Measurements from ENCODE around the gene GULP1. TPM values are rescaled to one million over a fixed set of nuclear protein-coding genes. Genes with fewer than 3 reads are reported as not detected.

Gene GULP1
- total RNA-seq, 1 experiment from 2014 or later, result 140 TPM

GRCh38 chr2:188303363-188304031 lies 11.8 kb downstream of the GULP1 start:
- Histone ChIP-seq H3T11ph (ENCODE audit: low read length) (no peak overlapping the region), H2BK120ac (ENCODE audit: low read depth, low read length, poor library complexity, severe bottlenecking) (no peak overlapping the region), H2BK12ac (ENCODE audit: insufficient read length, low read depth, low read length) (no peak overlapping the region), H3K56ac (ENCODE audit: insufficient read length, low read depth, low read length) (no peak overlapping the region), H2BK20ac (ENCODE audit: low read depth, low read length, poor library complexity, severe bottlenecking) (no peak overlapping the region), H4K20me1 (ENCODE audit: control insufficient read depth, insufficient read depth, insufficient read length) (no peaks in the 10 kb centered on the region), H2BK15ac (ENCODE audit: low read depth, low read length) (no peak overlapping the region), H4K91ac (ENCODE audit: insufficient read length, low read depth, low read length) (no peak overlapping the region), H3K9me3 (ENCODE audit: control insufficient read depth, low read depth, low read length) (no peaks in the 10 kb centered on the region), H4K5ac (ENCODE audit: insufficient read length, low read depth, low read length) (no peak overlapping the region), H3K9ac (ENCODE audit: extremely low read depth, insufficient read length, low read length) (no peak overlapping the region), H3K79me2 (ENCODE audit: insufficient read depth, low read length) (peaks cover 42% of the 10 kb centered on the region; the same call in 1 of the 2 replicates), H3K23me2 (ENCODE audit: insufficient read length, low read depth, low read length, poor library complexity, severe bottlenecking) (peaks cover 2% of the 10 kb centered on the region), H3K4me1 (ENCODE audit: insufficient read depth, low read length) (peaks cover 32% of the 10 kb centered on the region), H3K4me2 (ENCODE audit: insufficient read depth, insufficient read length, low read length) (peak overlapping the region; percentile 29), H3K27ac (ENCODE audit: insufficient read length, low read depth, low read length) (peak overlapping the region; percentile 96), H3K18ac (ENCODE audit: insufficient read length, low read depth, low read length) (peak overlapping the region; percentile 1), H3K23ac (ENCODE audit: insufficient read length, low read depth, low read length) (no peak overlapping the region), H3K79me1 (ENCODE audit: insufficient read depth, low read depth, low read length, poor library complexity, severe bottlenecking) (no peaks in the 10 kb centered on the region), H3K27me3 (ENCODE audit: insufficient read depth, low read length) (no peaks in the 10 kb centered on the region), H2BK5ac (ENCODE audit: insufficient read length, low read length) (peak overlapping the region; percentile 3), H3K4ac (ENCODE audit: low read depth, low read length) (no peak overlapping the region), H4K8ac (replicated peaks; ENCODE audit: insufficient read length, low read depth, low read length) (no peak overlapping the region), H2AK5ac (ENCODE audit: insufficient read length, low read length) (no peak overlapping the region), H3K14ac (ENCODE audit: insufficient read depth, low read length) (no peak overlapping the region), H2AFZ (ENCODE audit: low read length) (no peak overlapping the region)
- DNase-seq, result peak; percentile 77
- TF ChIP-seq, protein P1, sequence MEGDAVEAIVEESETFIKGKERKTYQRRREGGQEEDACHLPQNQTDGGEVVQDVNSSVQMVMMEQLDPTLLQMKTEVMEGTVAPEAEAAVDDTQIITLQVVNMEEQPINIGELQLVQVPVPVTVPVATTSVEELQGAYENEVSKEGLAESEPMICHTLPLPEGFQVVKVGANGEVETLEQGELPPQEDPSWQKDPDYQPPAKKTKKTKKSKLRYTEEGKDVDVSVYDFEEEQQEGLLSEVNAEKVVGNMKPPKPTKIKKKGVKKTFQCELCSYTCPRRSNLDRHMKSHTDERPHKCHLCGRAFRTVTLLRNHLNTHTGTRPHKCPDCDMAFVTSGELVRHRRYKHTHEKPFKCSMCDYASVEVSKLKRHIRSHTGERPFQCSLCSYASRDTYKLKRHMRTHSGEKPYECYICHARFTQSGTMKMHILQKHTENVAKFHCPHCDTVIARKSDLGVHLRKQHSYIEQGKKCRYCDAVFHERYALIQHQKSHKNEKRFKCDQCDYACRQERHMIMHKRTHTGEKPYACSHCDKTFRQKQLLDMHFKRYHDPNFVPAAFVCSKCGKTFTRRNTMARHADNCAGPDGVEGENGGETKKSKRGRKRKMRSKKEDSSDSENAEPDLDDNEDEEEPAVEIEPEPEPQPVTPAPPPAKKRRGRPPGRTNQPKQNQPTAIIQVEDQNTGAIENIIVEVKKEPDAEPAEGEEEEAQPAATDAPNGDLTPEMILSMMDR (conservative IDR thresholded peaks at IDR 0.05), result no peak
- H3K4me1 Mint-ChIP-seq, result peaks cover 80 to 81% of the 10 kb centered on the region in 2 experiments
- H3K4me3 Mint-ChIP-seq, result peak overlapping the region; percentile 9 to 30; a peak in 4 of 5 replicates
- no peaks in the 10 kb centered on the region for H3K27me3 Mint-ChIP-seq (ENCODE audit: low read depth)
- no CpG with 5 or more reads among the region's 2 CpGs for WGBS (ENCODE audit: extremely low coverage, insufficient read length, low lambda C conversion rate)
- peaks cover 0 to 6% of the 10 kb centered on the region in 2 experiments; a peak in 3 of 5 replicates for H3K9me3 Mint-ChIP-seq
- peak overlapping the region; percentile 93 to 100 (median 98) for H3K27ac Mint-ChIP-seq
- peaks cover 0 to 12% (median 7%) of the 10 kb centered on the region in 3 experiments; a peak in 5 of 7 replicates for H3K36me3 Mint-ChIP-seq (ENCODE audit: insufficient read depth in 1 of 3, low read depth in 3 of 3)
